HAP-1 (cell line): ENCODE measurements around the gene TUT4.
"Not testable (repeated sequence)": the region's sequence is repeated elsewhere in the genome, so short reads cannot be mapped to it uniquely, and the experiment has no call there.

ENCODE experiments used
- DNase-seq, 2 experiments: peaks; one replicate each; pipeline ENCODE4 v3.0.0-alpha.2; 2016 to 2020; ENCODE audit warnings: low spot score in 2 of 2
- H3K27me3 ChIP-seq: fragments of 250-450 bp; sonication (Bioruptor Pico); 2 replicates; pipeline ENCODE4 v1.5.1; 2020; ENCODE audit warnings: low read depth, mild to moderate bottlenecking, moderate library complexity
- H3K36me3 ChIP-seq: fragments of 250-450 bp; sonication (Bioruptor Pico); replicated peaks from 2 replicates; pipeline ENCODE4 v1.5.1; 2020; ENCODE audit warnings: mild to moderate bottlenecking
- H3K4me1 ChIP-seq: fragments of 250-450 bp; sonication (Bioruptor Pico); 2 replicates; pipeline ENCODE4 v1.5.1; 2020; ENCODE audit warnings: mild to moderate bottlenecking
- H3K4me3 ChIP-seq: fragments of 250-450 bp; sonication (Bioruptor Pico); 2 replicates; pipeline ENCODE4 v1.5.1; 2020; ENCODE audit warnings: mild to moderate bottlenecking, moderate library complexity
- H3K9me3 ChIP-seq: fragments of 250-450 bp; sonication (Bioruptor Pico); 2 replicates; pipeline ENCODE4 v1.5.1; 2020; ENCODE audit warnings: mild to moderate bottlenecking, moderate library complexity
- in situ Hi-C: fragments of 300-500 bp; cut with MboI; formaldehyde crosslinking; loops from 3 replicates; pipeline ENCODE4 v1.14.3; 2020; ENCODE audit warnings: low sequenced_read_pairs, inconsistent platforms, mixed read lengths

Gene TUT4

GRCh38 chr1:52588535-52588934 is 35.6 kb upstream of the TUT4 start:
- in situ Hi-C loops, result no loop called here
- no peak for DNase-seq

GRCh38 chr1:52588027-52588426 is 35.1 kb upstream of the TUT4 start:
- 0 out of 2 replicates have a peak, but pooled peaks cover 2% of the 10 kb centered on the region for H3K9me3 ChIP-seq
- H3K4me1 ChIP-seq, result no peaks in the 10 kb centered on the region
- in situ Hi-C loops, result no loop called here
- no peak for DNase-seq
- H3K4me3 ChIP-seq, result no peak overlapping the region
- H3K36me3 ChIP-seq, result no peaks in the 10 kb centered on the region
- H3K27me3 ChIP-seq, result no peaks in the 10 kb centered on the region

More at GRCh38 chr1:52588535-52588934, 35.6 kb upstream of the TUT4 start:
- H3K4me1 ChIP-seq, result no peaks in the 10 kb centered on the region
- H3K36me3 ChIP-seq, result no peaks in the 10 kb centered on the region
- 0 out of 2 replicates have a peak, but pooled peaks cover 2% of the 10 kb centered on the region for H3K9me3 ChIP-seq
- H3K4me3 ChIP-seq, result no peak overlapping the region
- H3K27me3 ChIP-seq, result no peaks in the 10 kb centered on the region

- Histone ChIP-seq H3K4me3 (no peak overlapping the region), H3K9me3 (0 out of 2 replicates have a peak, but pooled peaks cover under 1% of the 10 kb centered on the region), H3K4me1 (no peaks in the 10 kb centered on the region), H3K27me3 (no peaks in the 10 kb centered on the region), H3K36me3 (no peaks in the 10 kb centered on the region)
- in situ Hi-C loops, result no loop called here
- DNase-seq, result no peak
Observed at GRCh38 chr1:52585474-52585873, 32.6 kb upstream of the TUT4 start.

- no peaks in the 10 kb centered on the region for H3K27me3 ChIP-seq
- no peak for DNase-seq
- no peaks in the 10 kb centered on the region for H3K36me3 ChIP-seq
- in situ Hi-C loops, result no loop called here
- H3K4me1 ChIP-seq, result no peaks in the 10 kb centered on the region
- no peaks in the 10 kb centered on the region for H3K9me3 ChIP-seq
- H3K4me3 ChIP-seq, result no peak overlapping the region
Observed at GRCh38 chr1:52582116-52582696, 29.3 kb upstream of the TUT4 start.

- Histone ChIP-seq H3K4me1 (no peaks in the 10 kb centered on the region), H3K4me3 (no peak overlapping the region), H3K9me3 (no peaks in the 10 kb centered on the region), H3K36me3 (no peaks in the 10 kb centered on the region), H3K27me3 (no peaks in the 10 kb centered on the region)
- in situ Hi-C loops, result no loop called here
- no peak for DNase-seq
Observed at GRCh38 chr1:52580283-52580682, 27.4 kb upstream of the TUT4 start.

GRCh38 chr1:52579415-52579814 is 26.5 kb upstream of the TUT4 start:
- Histone ChIP-seq H3K27me3 (no peaks in the 10 kb centered on the region), H3K4me3 (no peak overlapping the region), H3K36me3 (no peaks in the 10 kb centered on the region), H3K9me3 (no peaks in the 10 kb centered on the region), H3K4me1 (no peaks in the 10 kb centered on the region)
- in situ Hi-C loops, result no loop called here
- DNase-seq, result no peak

GRCh38 chr1:52578066-52578465 is 25.2 kb upstream of the TUT4 start:
- H3K4me1 ChIP-seq, DNase-seq, H3K9me3 ChIP-seq, H3K4me3 ChIP-seq, H3K27me3 ChIP-seq, in situ Hi-C loops, H3K36me3 ChIP-seq: not testable (repeated sequence)

GRCh38 chr1:52576074-52576473 is 23.2 kb upstream of the TUT4 start:
- DNase-seq, result no peak
- Histone ChIP-seq H3K27me3 (no peaks in the 10 kb centered on the region), H3K9me3 (no peaks in the 10 kb centered on the region), H3K4me1 (no peaks in the 10 kb centered on the region), H3K36me3 (no peaks in the 10 kb centered on the region), H3K4me3 (no peak overlapping the region)
- in situ Hi-C loops, result no loop called here

GRCh38 chr1:52574594-52574993 is 21.7 kb upstream of the TUT4 start:
- in situ Hi-C loops, result no loop called here
- Histone ChIP-seq H3K4me3 (no peak overlapping the region), H3K36me3 (no peaks in the 10 kb centered on the region), H3K9me3 (no peaks in the 10 kb centered on the region), H3K27me3 (no peaks in the 10 kb centered on the region), H3K4me1 (peaks cover 5% of the 10 kb centered on the region; the same call in 1 of the 2 replicates)
- DNase-seq, result peak in 1 of 2 experiments; percentile 23

GRCh38 chr1:52572387-52572786 is 19.5 kb upstream of the TUT4 start:
- Histone ChIP-seq H3K9me3 (no peaks in the 10 kb centered on the region), H3K4me1 (peaks cover 8% of the 10 kb centered on the region), H3K4me3 (no peak overlapping the region), H3K27me3 (no peaks in the 10 kb centered on the region), H3K36me3 (no peaks in the 10 kb centered on the region)
- no peak for DNase-seq
- in situ Hi-C loops, result no loop called here

- no peak for DNase-seq
- Histone ChIP-seq H3K4me3 (no peak overlapping the region), H3K9me3 (no peaks in the 10 kb centered on the region), H3K36me3 (no peaks in the 10 kb centered on the region), H3K4me1 (peaks cover 8% of the 10 kb centered on the region), H3K27me3 (no peaks in the 10 kb centered on the region)
- in situ Hi-C loops, result no loop called here
Observed at GRCh38 chr1:52571783-52572182, 18.9 kb upstream of the TUT4 start.

GRCh38 chr1:52569449-52570210 is 16.7 kb upstream of the TUT4 start:
- Histone ChIP-seq H3K4me1 (peaks cover 8% of the 10 kb centered on the region), H3K27me3 (no peaks in the 10 kb centered on the region), H3K4me3 (no peak overlapping the region; the same call in 1 of the 2 replicates), H3K36me3 (no peaks in the 10 kb centered on the region), H3K9me3 (no peaks in the 10 kb centered on the region)
- in situ Hi-C loops, result no loop called here
- DNase-seq, result peak; percentile 48 to 84

- in situ Hi-C loops, result no loop called here
- no peak for DNase-seq
- Histone ChIP-seq H3K4me1 (peaks cover 8% of the 10 kb centered on the region), H3K27me3 (no peaks in the 10 kb centered on the region; the same call in 1 of the 2 replicates), H3K9me3 (no peaks in the 10 kb centered on the region), H3K36me3 (no peaks in the 10 kb centered on the region), H3K4me3 (no peak overlapping the region)
Observed at GRCh38 chr1:52567943-52568342, 15.1 kb upstream of the TUT4 start.

- Histone ChIP-seq H3K4me1 (no peaks in the 10 kb centered on the region), H3K36me3 (no peaks in the 10 kb centered on the region), H3K27me3 (no peaks in the 10 kb centered on the region; the same call in 1 of the 2 replicates), H3K9me3 (no peaks in the 10 kb centered on the region), H3K4me3 (no peak overlapping the region)
- in situ Hi-C loops, result no loop called here
- no peak for DNase-seq
Observed at GRCh38 chr1:52562766-52563165, 9.9 kb upstream of the TUT4 start.
